Stimulated activated CD4-positive, alpha-beta T cell treated with anti-CD3 and anti-CD28 coated beads, Interleukin-2, amount 100 ng/mL, for 48 hours (primary cell): ENCODE measurements around the gene ABCB9.
"Not testable (repeated sequence)": the region's sequence is repeated elsewhere in the genome, so short reads cannot be mapped to it uniquely, and the experiment has no call there.

Experiments
- DNase-seq, 2 donors: peaks; one replicate each; pipeline ENCODE4 v3.0.0-alpha.2; 2020

Gene ABCB9

GRCh38 chr12:122929812-122930211, 36.5 kb downstream of the ABCB9 start:
- DNase-seq, result no peak

- DNase-seq, result no peak
Observed at GRCh38 chr12:122929148-122929538, 37.1 kb downstream of the ABCB9 start.

DNA sequence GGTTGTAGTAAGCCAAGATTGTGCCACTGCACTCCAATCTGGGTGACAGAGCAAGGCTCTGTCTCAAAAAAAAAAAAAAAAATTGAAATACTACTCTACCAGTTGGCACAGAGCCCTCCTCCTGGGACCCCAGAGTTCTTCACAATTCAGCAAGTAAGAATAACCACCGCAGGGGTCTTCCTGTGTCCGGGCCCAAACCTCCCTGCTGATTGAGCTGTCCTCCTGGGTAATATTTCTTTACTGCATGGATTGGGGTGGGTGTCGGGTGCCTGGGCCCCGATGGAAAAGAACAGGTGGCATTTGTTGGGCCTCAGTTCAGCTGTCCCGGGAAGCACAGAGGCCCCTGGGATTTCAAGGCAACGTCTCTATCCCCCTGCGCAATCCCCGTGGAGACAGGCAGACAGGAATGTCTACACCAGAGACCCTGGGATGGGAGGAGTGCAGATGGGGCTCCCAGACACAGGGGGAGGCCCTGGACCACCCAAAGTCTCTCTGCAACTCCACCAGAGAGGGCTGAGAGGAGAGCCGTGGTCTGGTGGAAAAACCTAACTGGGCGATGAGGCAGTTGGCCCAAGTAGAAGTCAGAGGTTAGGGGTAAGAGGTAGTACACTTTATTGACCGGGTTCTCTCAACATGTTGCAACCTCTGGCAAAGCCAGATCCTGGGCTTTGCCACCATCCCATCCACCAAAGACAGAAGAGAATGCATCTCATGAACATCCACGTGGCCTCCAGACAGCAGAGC, 37.7 kb downstream of the ABCB9 start:
- DNase-seq, result no peak

DNA sequence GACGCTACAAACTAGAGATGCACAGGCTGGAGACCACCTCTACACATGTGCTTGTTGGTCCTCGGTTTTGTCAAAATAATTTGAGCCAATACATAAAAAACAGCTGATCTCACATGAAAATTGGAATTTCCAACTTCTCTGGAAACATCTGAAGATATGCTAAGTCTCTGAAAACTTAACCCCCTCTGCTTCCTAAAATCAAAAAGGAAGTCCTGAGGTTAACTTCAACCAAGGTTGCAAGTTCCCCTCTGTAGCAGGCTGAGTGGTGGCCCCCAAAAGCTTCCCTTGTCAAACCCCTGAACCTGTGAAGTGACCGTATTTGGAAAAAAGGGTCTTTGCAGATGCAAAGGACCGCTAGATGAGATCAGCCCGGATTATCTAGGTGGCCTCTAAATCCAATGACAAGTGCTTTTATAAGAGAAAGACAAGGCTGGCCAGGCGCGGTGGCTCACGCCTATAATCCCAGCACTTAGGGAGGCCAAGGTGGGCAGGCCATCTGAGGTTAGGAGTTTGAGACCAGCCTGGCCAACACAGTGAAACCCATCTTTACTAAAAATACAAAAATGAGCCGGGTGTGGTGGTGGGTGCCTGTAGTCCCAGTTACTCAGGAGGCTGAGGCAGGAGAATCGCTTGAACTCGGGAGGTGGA, 38.4 kb downstream of the ABCB9 start:
- no peak for DNase-seq

GRCh38 chr12:122921917-122922316, 44.3 kb downstream of the ABCB9 start:
- no peak for DNase-seq

- DNase-seq, result no peak
Observed at GRCh38 chr12:122920687-122921086, 45.6 kb downstream of the ABCB9 start.

DNA sequence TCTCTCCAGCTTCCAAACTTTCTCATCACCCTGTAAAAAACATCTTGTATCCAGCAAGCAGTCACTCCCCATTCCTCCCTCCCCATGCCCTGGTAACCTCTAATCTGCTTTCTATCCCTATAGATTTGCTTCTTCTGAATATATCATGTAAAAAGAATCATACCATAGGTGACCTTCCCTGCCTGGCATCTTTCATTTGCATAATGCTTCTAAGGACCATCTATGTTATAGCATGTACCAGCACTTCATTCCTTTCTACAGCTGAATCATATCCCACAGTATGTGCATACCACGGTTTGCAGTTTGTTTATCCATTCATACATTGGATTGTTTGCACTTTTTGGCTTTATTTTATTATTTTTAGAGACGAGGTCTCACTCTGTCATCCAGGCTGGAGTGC, 47.4 kb downstream of the ABCB9 start:
- no peak for DNase-seq

- DNase-seq, result no peak
Observed at GRCh38 chr12:122917507-122918121, 48.6 kb downstream of the ABCB9 start.

- no peak for DNase-seq
Observed at GRCh38 chr12:122909442-122910288, 56.6 kb downstream of the ABCB9 start.

GRCh38 chr12:122908915-122909314, 57.3 kb downstream of the ABCB9 start:
- no peak for DNase-seq

DNA sequence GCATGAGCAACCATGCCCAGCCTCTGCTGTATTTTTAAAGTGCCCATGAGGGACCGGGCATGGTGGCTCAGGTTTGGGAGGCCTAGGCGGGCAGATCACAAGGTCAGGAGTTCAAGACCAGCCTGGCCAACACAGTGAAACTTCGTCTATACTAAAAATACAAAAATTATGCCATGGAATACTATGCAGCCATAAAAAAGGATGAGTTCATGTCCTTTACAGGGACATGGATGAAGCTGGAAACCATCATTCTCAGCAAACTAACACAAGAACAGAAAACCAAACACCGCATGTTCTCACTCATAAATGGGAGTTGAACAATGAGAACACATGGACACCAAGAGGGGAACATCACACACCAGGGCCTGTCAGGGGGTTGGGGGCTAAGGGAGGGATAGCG, 61.0 kb downstream of the ABCB9 start:
- DNase-seq, result not testable (repeated sequence)

- DNase-seq, result no peak
Observed at GRCh38 chr12:122903693-122904034, 62.6 kb downstream of the ABCB9 start.

GRCh38 chr12:122902854-122903692, 63.2 kb downstream of the ABCB9 start:
- DNase-seq, result no peak

DNA sequence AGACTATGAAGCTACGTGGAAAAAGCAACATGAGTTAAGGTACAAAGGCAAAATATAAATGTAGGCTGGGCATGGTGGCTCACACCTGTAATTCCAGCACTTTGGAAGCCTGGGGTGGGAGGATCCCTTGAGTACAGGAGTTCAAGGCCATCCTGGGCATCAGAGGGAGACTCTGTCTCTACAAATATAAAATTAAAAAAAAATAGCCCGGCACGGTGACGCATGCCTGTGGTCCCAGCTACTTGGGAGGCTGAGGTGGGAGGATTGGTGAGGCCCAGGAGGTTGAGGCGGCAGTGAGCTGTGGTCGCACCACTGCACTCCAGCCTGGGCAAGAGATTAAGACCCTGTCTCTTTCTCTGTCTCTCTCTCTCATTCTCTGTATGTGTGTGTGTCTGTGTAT, 66.4 kb downstream of the ABCB9 start:
- DNase-seq, result no peak

DNA sequence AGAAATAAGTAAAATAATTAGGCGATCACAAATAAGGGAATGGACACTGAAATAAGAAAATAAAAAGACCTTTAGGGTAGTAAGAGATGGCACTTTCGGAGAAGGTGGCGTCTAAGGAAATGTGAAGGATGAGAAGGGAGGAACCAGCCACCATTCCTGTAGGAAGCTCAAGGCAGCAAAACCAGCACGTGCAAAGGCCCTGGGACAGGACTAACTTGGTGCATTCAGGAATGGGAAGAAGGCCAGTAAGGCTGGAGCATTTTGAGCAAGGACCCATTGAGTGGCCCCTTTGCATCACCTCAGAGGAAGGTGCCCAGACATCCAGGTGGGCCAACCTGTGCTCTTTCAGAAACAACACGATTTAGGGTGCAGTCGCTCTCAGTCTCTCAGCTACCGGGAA, 69.6 kb downstream of the ABCB9 start:
- DNase-seq, result no peak

GRCh38 chr12:122895704-122896636, 70.3 kb downstream of the ABCB9 start, which contains the start of gene VPS37B:
Gene VPS37B, minus strand, starts transcription at chr12:122896124. Its CDS starts 62 bp downstream, at chr12:122896062.
- peak; percentile 81 to 90 for DNase-seq

DNA sequence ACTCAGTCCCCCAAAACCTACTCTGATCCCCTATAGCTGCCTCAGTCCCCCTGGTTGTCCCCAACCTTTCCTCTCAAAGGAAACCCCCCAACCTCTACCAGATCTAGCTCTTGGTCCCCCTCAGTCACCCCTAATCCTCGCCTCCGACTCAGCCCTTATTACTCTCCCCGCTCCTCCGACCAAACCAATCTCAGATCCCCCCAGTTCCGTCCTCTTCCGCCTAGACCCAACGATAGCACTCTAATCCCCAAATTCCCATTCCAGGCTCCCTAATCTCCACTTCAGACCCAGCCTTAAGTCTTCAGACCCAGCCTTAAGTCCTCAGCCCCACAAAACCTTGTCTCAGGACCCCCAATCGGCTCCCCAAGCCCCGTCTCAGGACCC, 71.0 kb downstream of the ABCB9 start:
- no peak for DNase-seq

GRCh38 chr12:122894193-122895121, 71.8 kb downstream of the ABCB9 start:
- DNase-seq, result no peak

- DNase-seq, result no peak
Observed at GRCh38 chr12:122893208-122894153, 72.8 kb downstream of the ABCB9 start.
